Measurements from ENCODE around the gene FCN3. TPM values are rescaled to one million over a fixed set of nuclear protein-coding genes. Genes with fewer than 3 reads are reported as not detected.

The FCN3 gene
- total and polyA plus RNA-seq, 10 of the 15 experiments (the other 5 are each of a cell fraction or from before 2014, with no cell fraction given) = 0.28 TPM; not detected in 9

DNA sequence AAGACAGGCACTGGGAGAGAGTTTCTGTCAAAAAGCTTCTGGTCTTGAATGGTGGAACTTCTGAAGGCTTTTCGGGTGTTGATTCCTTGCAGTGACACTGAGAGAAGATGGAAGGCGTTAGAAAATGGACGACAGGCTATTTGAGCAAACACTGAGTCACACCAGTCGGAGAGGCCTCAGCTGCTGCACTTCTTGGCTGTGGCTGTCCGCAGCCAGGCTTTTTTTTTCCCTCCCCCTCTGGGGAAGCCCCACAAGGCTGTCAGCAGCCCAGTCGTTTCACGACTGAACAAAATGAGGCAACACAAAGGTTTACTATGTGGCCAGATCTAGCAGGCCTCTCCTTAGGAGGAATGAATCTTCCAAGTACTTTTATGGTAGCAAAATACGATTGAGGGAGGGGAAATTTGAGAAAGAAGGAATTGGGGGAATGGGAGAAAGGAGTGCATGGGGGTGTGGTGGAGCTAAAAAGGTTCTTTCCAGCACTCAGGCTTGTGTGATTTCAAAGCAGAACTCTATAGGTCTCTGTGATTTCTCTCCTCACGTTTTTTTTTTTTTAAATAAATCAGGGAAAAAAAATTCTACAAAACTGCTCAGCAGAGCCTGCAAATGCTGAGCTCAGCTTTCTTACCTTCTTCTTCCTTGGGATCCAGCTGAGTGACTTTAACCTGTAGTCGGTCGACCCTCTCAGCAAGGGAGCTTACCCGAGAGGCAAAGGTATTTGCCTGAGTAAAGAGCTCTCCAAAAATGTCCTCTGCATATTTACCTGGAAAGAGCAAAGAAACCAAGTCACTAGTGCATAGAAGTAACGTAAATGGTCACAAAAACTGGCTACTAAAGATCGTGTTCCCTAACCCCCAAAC, 43.9 kb upstream of the FCN3 start (continued):
- TF ChIP-seq, protein P1, sequence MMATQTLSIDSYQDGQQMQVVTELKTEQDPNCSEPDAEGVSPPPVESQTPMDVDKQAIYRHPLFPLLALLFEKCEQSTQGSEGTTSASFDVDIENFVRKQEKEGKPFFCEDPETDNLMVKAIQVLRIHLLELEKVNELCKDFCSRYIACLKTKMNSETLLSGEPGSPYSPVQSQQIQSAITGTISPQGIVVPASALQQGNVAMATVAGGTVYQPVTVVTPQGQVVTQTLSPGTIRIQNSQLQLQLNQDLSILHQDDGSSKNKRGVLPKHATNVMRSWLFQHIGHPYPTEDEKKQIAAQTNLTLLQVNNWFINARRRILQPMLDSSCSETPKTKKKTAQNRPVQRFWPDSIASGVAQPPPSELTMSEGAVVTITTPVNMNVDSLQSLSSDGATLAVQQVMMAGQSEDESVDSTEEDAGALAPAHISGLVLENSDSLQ (IDR thresholded peaks at IDR 0.05) = peak; percentile 64
- TF ChIP-seq BACH1 (IDR thresholded peaks at IDR 0.05; ENCODE audit: borderline replicate concordance) (peak; percentile 69; the same call in 1 of the 2 replicates), ZNF24 (IDR thresholded peaks at IDR 0.05) (no peak), MAX (IDR thresholded peaks at IDR 0.05; ENCODE audit: low read depth, low read length) (no peak)

DNA sequence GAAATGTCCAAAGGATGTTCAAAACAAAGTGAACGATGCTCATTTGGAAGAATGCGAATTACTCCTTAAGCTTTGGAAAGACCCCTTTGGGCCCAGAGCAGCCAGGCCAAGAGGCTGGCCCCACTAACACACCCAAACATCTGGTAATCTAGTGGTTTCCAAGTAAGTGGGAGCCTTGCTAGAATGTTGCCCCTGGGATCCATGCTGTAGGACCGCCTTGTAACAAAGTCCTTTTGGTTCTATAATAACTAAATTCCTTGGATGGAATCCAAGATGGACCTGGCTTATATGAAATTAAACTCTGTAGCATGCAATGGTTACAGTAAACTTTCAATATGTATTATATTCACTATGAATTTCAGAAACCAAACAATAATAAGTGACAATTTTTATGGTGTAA, 43.1 kb upstream of the FCN3 start:
- TF ChIP-seq NBN (IDR thresholded peaks at IDR 0.05) (no peak), JUND (IDR thresholded peaks at IDR 0.05; ENCODE audit: low read depth, low read length) (no peak), USF1 (IDR thresholded peaks at IDR 0.05; ENCODE audit: borderline replicate concordance, extremely low read length, insufficient read depth, low read depth, low read length) (no peak), ETV6 (conservative IDR thresholded peaks at IDR 0.05 in 1 of 2, IDR thresholded peaks at IDR 0.05 in 1 of 2; ENCODE audit: borderline replicate concordance in 1 of 2, low read depth in 1 of 2) (no peak), BHLHE40 (IDR thresholded peaks at IDR 0.05; ENCODE audit: borderline replicate concordance in 1 of 2, low read depth in 2 of 2, low read length in 1 of 2) (no peak), EGR1 (IDR thresholded peaks at IDR 0.05; ENCODE audit: borderline replicate concordance in 1 of 2, low read depth in 2 of 2, low read length in 2 of 2) (no peak), SMARCA5 (IDR thresholded peaks at IDR 0.05) (no peak), TCF3 (IDR thresholded peaks at IDR 0.05; ENCODE audit: borderline replicate concordance, insufficient read depth, low read depth, low read length) (no peak), MEF2B (IDR thresholded peaks at IDR 0.05; ENCODE audit: partially characterized antibody, poor library complexity, severe bottlenecking) (no peak), RUNX3 (IDR thresholded peaks at IDR 0.05; ENCODE audit: low read length) (no peak), HSF1 (IDR thresholded peaks at IDR 0.05; ENCODE audit: low read depth, low read length) (no peak), GATAD2B (conservative IDR thresholded peaks at IDR 0.05; ENCODE audit: low read depth) (no peak), SUZ12 (IDR thresholded peaks at IDR 0.05; ENCODE audit: unreplicated experiment) (no peak)
- Histone ChIP-seq H3K4me3 (no peak overlapping the region), H3K36me3 (ENCODE audit: control insufficient read depth in 2 of 2, insufficient read depth in 2 of 2, low read length in 1 of 2) (peaks cover 16 to 35% of the 10 kb centered on the region in 2 experiments), H3K79me2 (ENCODE audit: control insufficient read depth, insufficient read depth, low read length) (peaks cover 28% of the 10 kb centered on the region), H3K4me2 (ENCODE audit: control insufficient read depth, insufficient read depth) (peak overlapping the region; percentile 76), H3K27me3 (replicated peaks in 1 of 2; ENCODE audit: control insufficient read depth in 2 of 2, insufficient read depth in 2 of 2, low read length in 1 of 2) (no peaks in the 10 kb centered on the region), H3K9ac (ENCODE audit: control insufficient read depth, insufficient read depth, low read length) (peak overlapping the region; percentile 54), H3K9me3 (replicated peaks; ENCODE audit: control insufficient read depth, insufficient read depth, low read length) (no peaks in the 10 kb centered on the region), H3K27ac (ENCODE audit: control insufficient read depth, insufficient read depth) (peak overlapping the region; percentile 74), H4K20me1 (ENCODE audit: control insufficient read depth, insufficient read depth) (no peaks in the 10 kb centered on the region), H2AFZ (ENCODE audit: control insufficient read depth, low read depth, low read length) (no peak overlapping the region), H3K4me1 (ENCODE audit: control insufficient read depth, insufficient read depth, low read length) (peaks cover 39% of the 10 kb centered on the region)
- FAIRE-seq (no peak), DNase-seq (ENCODE audit: low read depth, low spot score) (no peak), ATAC-seq (no peak)
- intact Hi-C loops (cut with micrococcal nuclease; ENCODE audit: unreplicated experiment) (loop anchor here (1.0 to 5.0 kb wide), 3 partner anchors 28 to 245 kb away; partner anchors contain the start of gene WASF2), in situ Hi-C loops (cut with MboI) (no loop called here)
- ChIA-PET RAD21 (ENCODE audit: unreplicated experiment) (interaction anchor here (1.1 to 9.8 kb wide), 10 partner anchors 11 to 212 kb away, joined by 3 to 126 read pairs (median 13); partner anchors contain the start of gene WASF2), SMC1A (ENCODE audit: uncharacterized antibody, unreplicated experiment) (interaction anchor here (0.9 to 22.2 kb wide), 16 partner anchors 9 to 254 kb away, joined by 3 to 470 read pairs (median 8); partner anchors contain the start of genes AHDC1, IFI6 and WASF2), POLR2A (interaction anchor here (0.5 to 5.1 kb wide), 7 partner anchors 11 to 73 kb away, joined by 3 to 38 read pairs (median 5); partner anchors contain the start of gene WASF2), CTCF (interaction anchor here (0.6 to 18.9 kb wide), 10 partner anchors 13 to 186 kb away, joined by 3 to 240 read pairs (median 20); partner anchors contain the start of gene AHDC1)
- WGBS (ENCODE audit: insufficient coverage, insufficient replicate concordance, low lambda C conversion rate, missing lambda C conversion rate) = 90% methylated on average over 3 of the region's 3 CpGs
- BruUV-seq (replicated peaks) = no TSS peak

Measured in GM12878 (cell line).